Endothelial cell of umbilical vein (primary cell): ENCODE results near the gene NAV2. TPM values are rescaled to one million over a fixed set of nuclear protein-coding genes. Genes with fewer than 3 reads are reported as not detected.

Experiments
- BruUV-seq: library from RNA; stranded (reverse); fragments of 400-500 nt; replicated peaks from 2 replicates; lab custom pipeline; 2021; lab: Mats Ljungman, UMichigan
- CTCF ChIA-PET: fragments of 300-600, 350-600 bp; sonication (Branson Sonifier 250); formaldehyde crosslinking; loops from one replicate; lab custom pipeline; 2021; ENCODE audit warnings: antibody characterized with exemption, inconsistent platforms; lab: Charles Lee
- POLR2A ChIA-PET: fragments of 300-600, 350-600 bp; sonication (Branson Sonifier 250); formaldehyde crosslinking; loops from one replicate; lab custom pipeline; 2021; ENCODE audit warnings: antibody characterized with exemption, inconsistent platforms; lab: Charles Lee
- DNase-seq: peaks from one replicate; pipeline ENCODE4 v3.0.0-alpha.2; 2011; ENCODE audit warnings: low read depth, low spot score
- FAIRE-seq: peaks from 2 replicates; lab custom pipeline; 2011; peaks lifted over from hg19 to GRCh38; lab: Jason Lieb, UNC
- H2AFZ ChIP-seq: 2 replicates; pipeline ENCODE4 v1.6.0; 2012; ENCODE audit warnings: low read depth, low read length, control low read depth, inconsistent platforms
- H3K27ac ChIP-seq: 2 replicates; pipeline ENCODE4 v1.5.1; 2011; ENCODE audit warnings: low read depth, mild to moderate bottlenecking, control low read depth, low read length, moderate library complexity; ENCODE audit not compliant: insufficient read depth
- H3K27me3 ChIP-seq, 2 experiments: 2 replicates each; pipeline versions ENCODE4 v1.6.0 to v1.6.1; 2011; ENCODE audit warnings: low read length in 2 of 2, mixed read lengths in 1 of 2; ENCODE audit not compliant: control insufficient read depth in 2 of 2, insufficient read depth in 2 of 2
- H3K36me3 ChIP-seq, 2 experiments: 2 replicates in 1 of 2; 3 replicates in 1 of 2; pipeline ENCODE4 v1.5.1; 2011; ENCODE audit warnings: low read length in 2 of 2, mild to moderate bottlenecking in 1 of 2, moderate library complexity in 1 of 2; ENCODE audit not compliant: control insufficient read depth in 2 of 2, insufficient read depth in 2 of 2; ENCODE audit errors: extremely low read depth in 1 of 2
- H3K4me1 ChIP-seq: 3 replicates; pipeline ENCODE4 v1.5.1; 2011; ENCODE audit warnings: mild to moderate bottlenecking, low read length; ENCODE audit not compliant: control insufficient read depth, insufficient read depth; ENCODE audit errors: extremely low read depth
- H3K4me2 ChIP-seq: 2 replicates; pipeline ENCODE4 v1.6.1; 2011; ENCODE audit warnings: low read length, control low read depth, mixed read lengths; ENCODE audit not compliant: insufficient read depth
- H3K4me3 ChIP-seq, 3 experiments: fragments of 200-600 bp in 1 of 3; sonication (generic), shearing (Covaris generic) in 1 of 3; replicated peaks in 1 of 3; 2 replicates each; pipeline ENCODE4 v1.5.1; 2011 to 2016; ENCODE audit warnings: control low read depth in 3 of 3, low read length in 3 of 3, mild to moderate bottlenecking in 2 of 3, inconsistent platforms in 1 of 3, low read depth in 1 of 3, moderate library complexity in 1 of 3; ENCODE audit not compliant: insufficient read depth in 1 of 3
- H3K79me2 ChIP-seq: 2 replicates; pipeline ENCODE4 v1.6.0; 2012; ENCODE audit warnings: low read length, inconsistent platforms; ENCODE audit not compliant: control insufficient read depth, insufficient read depth
- H3K9ac ChIP-seq: replicated peaks from 2 replicates; pipeline ENCODE3; 2011; ENCODE audit warnings: low read length, control low read depth; ENCODE audit not compliant: insufficient read depth; ENCODE audit errors: extremely low read depth
- H3K9me1 ChIP-seq: replicated peaks from 3 replicates; pipeline ENCODE4 v1.6.0; 2011; ENCODE audit warnings: mild to moderate bottlenecking, low read length; ENCODE audit not compliant: control insufficient read depth, insufficient read depth; ENCODE audit errors: extremely low read depth
- H3K9me3 ChIP-seq: replicated peaks from 2 replicates; pipeline ENCODE4 v1.5.1; 2012; ENCODE audit warnings: low read length, inconsistent platforms; ENCODE audit not compliant: control insufficient read depth, insufficient read depth
- H4K20me1 ChIP-seq: replicated peaks from 2 replicates; pipeline ENCODE3; 2011; ENCODE audit warnings: mild to moderate bottlenecking, low read length; ENCODE audit not compliant: control insufficient read depth, insufficient read depth; ENCODE audit errors: extremely low read depth
- CTCF ChIP-seq, 2 donors: IDR thresholded peaks; 1 replicate in 1 of 2; 2 replicates in 1 of 2; pipeline ENCODE4 v1.5.1; 2011; ENCODE audit warnings: low read length in 2 of 2, mild to moderate bottlenecking in 2 of 2, moderate library complexity in 2 of 2, control low read depth in 1 of 2, inconsistent platforms in 1 of 2, low read depth in 1 of 2; ENCODE audit not compliant: insufficient read depth in 1 of 2; ENCODE audit errors: extremely low read depth in 1 of 2
- EZH2 ChIP-seq: IDR thresholded peaks from 2 replicates; pipeline ENCODE4 v1.6.1; 2012; ENCODE audit warnings: borderline replicate concordance, low read depth, mild to moderate bottlenecking, moderate library complexity, low read length, inconsistent platforms; ENCODE audit not compliant: severe bottlenecking
- FOS ChIP-seq: IDR thresholded peaks from 2 replicates; pipeline ENCODE4 v1.6.1; 2011; ENCODE audit warnings: mild to moderate bottlenecking, low read length, moderate library complexity, borderline replicate concordance; ENCODE audit not compliant: insufficient read depth
- GATA2 ChIP-seq: IDR thresholded peaks from 2 replicates; pipeline ENCODE4 v1.7.0; 2011; ENCODE audit warnings: low read depth, mild to moderate bottlenecking, moderate library complexity, mixed read lengths, low read length; ENCODE audit not compliant: insufficient read length, insufficient read depth
- JUN ChIP-seq: IDR thresholded peaks from 2 replicates; pipeline ENCODE4 v1.6.1; 2011; ENCODE audit warnings: borderline replicate concordance, low read depth; ENCODE audit not compliant: insufficient read length, insufficient read depth
- MYC ChIP-seq: IDR thresholded peaks from one replicate; pipeline ENCODE4 v1.6.1; 2011; ENCODE audit warnings: mild to moderate bottlenecking, low read depth, low read length
- POLR2A ChIP-seq: IDR thresholded peaks from 2 replicates; pipeline ENCODE4 v1.6.1; 2012; ENCODE audit warnings: low read depth, mild to moderate bottlenecking, control low read depth, low read length
- POLR2AphosphoS5 ChIP-seq: IDR thresholded peaks from 2 replicates; pipeline ENCODE4 v1.6.1; 2012; ENCODE audit warnings: low read depth, mild to moderate bottlenecking, control low read depth, low read length, moderate library complexity; ENCODE audit not compliant: insufficient read depth
- dilution Hi-C: fragments of 300-500 bp; cut with MboI; formaldehyde crosslinking; loops from one replicate; pipeline ENCODE4 v1.15.0; 2019; ENCODE audit warnings: low sequenced_read_pairs; ENCODE audit not compliant: extremely low pct_ligation_motif_present
- intact Hi-C: fragments of 100-400 bp; cut with micrococcal nuclease; formaldehyde crosslinking; loops from one replicate; pipeline ENCODE4 v1.10.0; 2022
- polyA plus RNA-seq, 4 experiments: library from polyadenylated mRNA; depleted of rRNA in 3 of 4; stranded (reverse) in 3 of 4; unstranded in 1 of 4; fragments of >200 nt; gene quantifications; 2 replicates each; pipeline versions ENCODE4 v1.2.1 to v1.2.3, GENCODE V29; 2011 to 2012; ENCODE audit warnings: missing spikeins in 1 of 4
- total RNA-seq: library from RNA; stranded (reverse); gene quantifications from 2 replicates; pipeline ENCODE4 v1.2.3, GENCODE V29; 2021
- TF ChIP-seq, protein P1 (sequence below): IDR thresholded peaks from 2 replicates; pipeline ENCODE4 v1.6.1; 2011; ENCODE audit not compliant: insufficient read depth, insufficient read length

Gene NAV2
- total and polyA plus RNA-seq, 2 donors (not counting 3 experiments of a cell fraction or from before 2014, with no cell fraction given), result 10.9 to 68.0 TPM

DNA sequence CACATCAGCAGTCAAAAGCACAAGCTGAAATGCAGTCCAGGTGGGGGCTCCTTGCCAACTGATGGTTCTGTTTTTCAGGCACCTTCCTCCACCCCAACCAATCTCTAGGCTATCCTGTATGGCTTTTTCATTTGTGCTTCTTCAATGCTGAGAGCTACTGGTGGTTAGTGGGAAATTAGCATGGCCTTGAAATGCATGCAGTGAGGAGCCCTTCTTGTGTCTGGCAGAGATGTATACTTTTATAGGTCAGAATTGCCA is 167.4 kb downstream of the NAV2 start:
- H3K79me2 ChIP-seq, result peaks cover 2% of the 10 kb centered on the region
- no peak overlapping the region for H3K4me2 ChIP-seq
- intact Hi-C loops, result no loop called here
- no peaks in the 10 kb centered on the region for H3K9me3 ChIP-seq
- H3K27ac ChIP-seq, result no peak overlapping the region
- DNase-seq, result no peak
- CTCF ChIA-PET, result interaction anchor here (1.0 to 1.9 kb wide), 2 partner anchors 10 to 23 kb away, joined by 3 to 5 read pairs; no protein-coding TSS in a partner anchor
- H3K9me1 ChIP-seq, result no peaks in the 10 kb centered on the region
- peaks cover 7 to 11% of the 10 kb centered on the region in 2 experiments for H3K36me3 ChIP-seq
- no peaks in the 10 kb centered on the region for H4K20me1 ChIP-seq
- dilution Hi-C loops, result no loop called here
- no peak overlapping the region for H2AFZ ChIP-seq
- no peak overlapping the region for H3K9ac ChIP-seq
- no TSS peak for BruUV-seq
- no peak for FAIRE-seq
- no peak for TF ChIP-seq MYC
- TF ChIP-seq POLR2AphosphoS5, result no peak
- TF ChIP-seq, protein P1, sequence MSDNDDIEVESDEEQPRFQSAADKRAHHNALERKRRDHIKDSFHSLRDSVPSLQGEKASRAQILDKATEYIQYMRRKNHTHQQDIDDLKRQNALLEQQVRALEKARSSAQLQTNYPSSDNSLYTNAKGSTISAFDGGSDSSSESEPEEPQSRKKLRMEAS, result no peak
- H3K4me3 ChIP-seq, result no peak overlapping the region
- H3K27me3 ChIP-seq, result no peaks in the 10 kb centered on the region
- POLR2A ChIA-PET, result no interaction called here
- H3K4me1 ChIP-seq, result peaks cover 14% of the 10 kb centered on the region

- no TSS peak for BruUV-seq
- no peaks in the 10 kb centered on the region for H3K9me1 ChIP-seq
- TF ChIP-seq CTCF (IDR thresholded peaks at IDR 0.05; ENCODE audit: extremely low read depth in 1 of 2, insufficient read depth in 1 of 2, low read depth in 1 of 2, low read length in 2 of 2), result no peak
- no peak for TF ChIP-seq MYC
- TF ChIP-seq FOS, result no peak
- TF ChIP-seq GATA2, result no peak
- no peak for TF ChIP-seq POLR2A
- TF ChIP-seq JUN, result no peak
- no peak for TF ChIP-seq POLR2AphosphoS5
- TF ChIP-seq, protein P1, result no peak
- TF ChIP-seq EZH2, result no peak
- H3K27ac ChIP-seq, result no peak overlapping the region
- intact Hi-C loops, result no loop called here
- FAIRE-seq, result no peak
- peaks cover 14% of the 10 kb centered on the region for H3K4me1 ChIP-seq
- peaks cover 7 to 11% of the 10 kb centered on the region in 2 experiments for H3K36me3 ChIP-seq
- no peak overlapping the region for H2AFZ ChIP-seq
- H3K9ac ChIP-seq, result no peak overlapping the region
- dilution Hi-C loops, result no loop called here
- H3K27me3 ChIP-seq, result no peaks in the 10 kb centered on the region
- H3K4me3 ChIP-seq, result no peak overlapping the region
- ChIA-PET CTCF (no interaction called here), POLR2A (no interaction called here)
- H3K9me3 ChIP-seq, result no peaks in the 10 kb centered on the region
- H3K4me2 ChIP-seq, result no peak overlapping the region
- DNase-seq, result no peak
- H4K20me1 ChIP-seq, result no peaks in the 10 kb centered on the region
- peaks cover 2% of the 10 kb centered on the region for H3K79me2 ChIP-seq
Measured at GRCh38 chr11:19881177-19881576, 168.5 kb downstream of the NAV2 start.
